Right forelimb (tissue), 1 donor: Measurements from ENCODE around the gene ZNF280A.
"Not testable (repeated sequence)": the region's sequence is repeated elsewhere in the genome, so short reads cannot be mapped to it uniquely, and the experiment has no call there.

Experiments
- DNase-seq: peaks from one replicate; pipeline ENCODE4 v3.0.0-alpha.2; 2018

Gene ZNF280A

GRCh38 chr22:22510833-22511232 is 9.2 kb downstream of the ZNF280A start:
- DNase-seq, result not testable (repeated sequence)

GRCh38 chr22:22509912-22510311 is 10.2 kb downstream of the ZNF280A start:
- DNase-seq, result not testable (repeated sequence)

GRCh38 chr22:22508274-22509176 is 11.5 kb downstream of the ZNF280A start, which contains the start of gene ZNF280B:
ZNF280B (minus strand) TSS chr22:22508742; CDS start chr22:22489398, 19,344 bp downstream.
- DNase-seq, result peak; percentile 88

- no peak for DNase-seq
Observed at GRCh38 chr22:22507743-22508273, 12.3 kb downstream of the ZNF280A start.

GRCh38 chr22:22506736-22507135 is 13.3 kb downstream of the ZNF280A start:
- no peak for DNase-seq

GRCh38 chr22:22498267-22498666 is 21.8 kb downstream of the ZNF280A start:
- no peak for DNase-seq

GRCh38 chr22:22491589-22491988 is 28.5 kb downstream of the ZNF280A start:
- not testable (repeated sequence) for DNase-seq

GRCh38 chr22:22488736-22489135 is 31.3 kb downstream of the ZNF280A start:
- no peak for DNase-seq

- DNase-seq, result no peak
Observed at GRCh38 chr22:22487869-22488597, 32.0 kb downstream of the ZNF280A start.

- DNase-seq, result no peak
Observed at GRCh38 chr22:22487059-22487458, 33.0 kb downstream of the ZNF280A start.

GRCh38 chr22:22486132-22486899 is 33.8 kb downstream of the ZNF280A start:
- DNase-seq, result no peak

- DNase-seq, result no peak
Observed at GRCh38 chr22:22485524-22485923, 34.5 kb downstream of the ZNF280A start.

- no peak for DNase-seq
Observed at GRCh38 chr22:22484023-22484422, 36.0 kb downstream of the ZNF280A start.

GRCh38 chr22:22480940-22481339 is 39.1 kb downstream of the ZNF280A start:
- no peak for DNase-seq

- no peak for DNase-seq
Observed at GRCh38 chr22:22479999-22480532, 40.0 kb downstream of the ZNF280A start.

GRCh38 chr22:22479116-22479515 is 41.0 kb downstream of the ZNF280A start:
- DNase-seq, result no peak

GRCh38 chr22:22478470-22478869 is 41.6 kb downstream of the ZNF280A start:
- DNase-seq, result no peak

GRCh38 chr22:22474733-22475132 is 45.3 kb downstream of the ZNF280A start:
- no peak for DNase-seq

- not testable (repeated sequence) for DNase-seq
Observed at GRCh38 chr22:22471104-22471503, 49.0 kb downstream of the ZNF280A start.

GRCh38 chr22:22469527-22469926 is 50.5 kb downstream of the ZNF280A start:
- no peak for DNase-seq

GRCh38 chr22:22468794-22469469 is 51.1 kb downstream of the ZNF280A start:
- DNase-seq, result not testable (repeated sequence)

- no peak for DNase-seq
Observed at GRCh38 chr22:22467112-22467511, 53.0 kb downstream of the ZNF280A start.
